Mammary epithelial cell (primary cell): Measurements from ENCODE around the gene DCN.

Source experiments
- EZH2 ChIP-seq: IDR thresholded peaks from 2 replicates; pipeline ENCODE4 v1.6.1; 2012; ENCODE audit warnings: low read length, inconsistent platforms, borderline replicate concordance
- TF ChIP-seq, protein P1 (sequence below), 2 donors: IDR thresholded peaks in 1 of 2; conservative IDR thresholded peaks in 1 of 2; 2 replicates each; pipeline ENCODE4 v1.5.1; 2011 to 2012; ENCODE audit warnings: inconsistent platforms in 2 of 2, low read length in 2 of 2, mild to moderate bottlenecking in 2 of 2, control low read depth in 1 of 2, low read depth in 1 of 2; ENCODE audit not compliant: insufficient read depth in 1 of 2; ENCODE audit errors: extremely low read depth in 1 of 2

DNA sequence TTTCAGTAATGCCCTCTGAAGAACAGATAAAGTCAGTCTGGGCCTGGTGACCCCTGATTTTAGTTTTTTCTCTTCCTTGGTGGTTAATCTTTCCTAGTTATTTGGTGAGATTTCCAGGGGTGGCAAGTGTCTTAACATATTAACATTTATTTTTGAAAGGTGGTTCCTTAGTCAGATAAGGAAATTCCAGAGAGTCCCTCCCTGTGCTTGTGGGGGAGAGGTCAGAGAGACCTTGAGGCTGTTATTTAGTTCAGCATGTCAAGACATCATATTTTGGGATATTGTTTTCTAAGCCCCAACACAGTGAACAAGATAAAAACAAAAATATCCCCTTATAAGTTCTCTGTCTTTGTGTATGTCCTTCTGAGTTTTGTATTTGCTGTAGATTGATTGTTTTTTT lies 61.8 kb downstream of the DCN start:
- TF ChIP-seq, protein P1, sequence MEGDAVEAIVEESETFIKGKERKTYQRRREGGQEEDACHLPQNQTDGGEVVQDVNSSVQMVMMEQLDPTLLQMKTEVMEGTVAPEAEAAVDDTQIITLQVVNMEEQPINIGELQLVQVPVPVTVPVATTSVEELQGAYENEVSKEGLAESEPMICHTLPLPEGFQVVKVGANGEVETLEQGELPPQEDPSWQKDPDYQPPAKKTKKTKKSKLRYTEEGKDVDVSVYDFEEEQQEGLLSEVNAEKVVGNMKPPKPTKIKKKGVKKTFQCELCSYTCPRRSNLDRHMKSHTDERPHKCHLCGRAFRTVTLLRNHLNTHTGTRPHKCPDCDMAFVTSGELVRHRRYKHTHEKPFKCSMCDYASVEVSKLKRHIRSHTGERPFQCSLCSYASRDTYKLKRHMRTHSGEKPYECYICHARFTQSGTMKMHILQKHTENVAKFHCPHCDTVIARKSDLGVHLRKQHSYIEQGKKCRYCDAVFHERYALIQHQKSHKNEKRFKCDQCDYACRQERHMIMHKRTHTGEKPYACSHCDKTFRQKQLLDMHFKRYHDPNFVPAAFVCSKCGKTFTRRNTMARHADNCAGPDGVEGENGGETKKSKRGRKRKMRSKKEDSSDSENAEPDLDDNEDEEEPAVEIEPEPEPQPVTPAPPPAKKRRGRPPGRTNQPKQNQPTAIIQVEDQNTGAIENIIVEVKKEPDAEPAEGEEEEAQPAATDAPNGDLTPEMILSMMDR (conservative IDR thresholded peaks at IDR 0.05 in 1 of 2, IDR thresholded peaks at IDR 0.05 in 1 of 2; ENCODE audit: extremely low read depth in 1 of 2, insufficient read depth in 1 of 2, low read depth in 1 of 2, low read length in 2 of 2): no peak
- TF ChIP-seq EZH2: no peak
